HG03575 (cell line): ENCODE results near the gene LENG9.
"Not testable (repeated sequence)": the region's sequence is repeated elsewhere in the genome, so short reads cannot be mapped to it uniquely, and the experiment has no call there.

ENCODE experiments used
- ATAC-seq: cut with Tn5 transposase; IDR thresholded peaks from one replicate; pipeline ENCODE4 v1.9.1; 2021; ENCODE audit not compliant: unreplicated experiment, insufficient number of reproducible peaks, low FRiP score; ENCODE audit errors: extremely low read depth

LENG9 gene

DNA sequence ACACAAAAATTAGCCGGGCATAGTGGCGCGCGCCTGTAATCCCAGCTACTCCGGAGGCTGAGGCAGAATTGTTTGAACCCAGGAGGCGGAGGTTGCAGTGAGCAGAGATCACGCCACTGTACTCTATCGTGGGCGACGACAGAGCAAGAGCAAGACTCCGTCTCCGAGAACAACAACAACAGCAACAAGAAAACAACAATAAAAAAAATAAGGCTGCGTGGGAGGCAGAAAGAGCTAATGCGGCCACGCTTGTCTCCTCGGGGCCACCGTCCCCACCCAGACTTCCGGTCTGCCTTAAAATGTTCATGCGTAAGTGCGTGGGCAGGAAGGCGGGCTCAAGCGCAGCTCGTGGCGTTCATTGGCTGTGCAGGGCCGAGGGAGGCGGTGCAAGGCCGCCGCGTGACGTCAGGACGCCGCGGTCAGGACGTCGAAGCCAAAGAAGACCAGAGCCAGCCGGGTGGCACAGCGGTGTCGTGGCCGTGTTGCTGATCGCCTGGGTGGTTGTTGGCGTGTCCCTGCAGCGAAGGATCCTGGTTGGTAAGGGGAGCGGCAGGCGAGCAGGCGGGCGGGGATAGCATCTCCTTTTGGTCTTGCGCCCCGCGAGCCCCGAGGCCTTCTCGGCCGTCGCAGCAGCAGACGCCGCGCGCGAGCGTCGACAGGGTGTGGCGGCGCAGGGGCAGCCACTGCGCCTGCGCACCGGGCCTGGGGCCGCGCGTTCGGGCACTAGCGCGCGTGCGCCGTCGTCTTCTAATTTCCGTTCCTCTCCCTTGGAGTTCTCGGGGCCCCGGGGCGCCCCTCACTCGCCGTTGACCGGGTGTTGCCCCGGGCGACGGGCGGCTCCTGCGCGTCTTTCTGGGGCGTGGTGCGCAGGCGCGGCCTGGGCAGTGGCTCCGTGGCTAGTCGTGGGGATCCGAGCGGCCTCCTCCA, 14.5 kb downstream of the LENG9 start, which contains the start of gene LENG8:
TSS of gene LENG8 (plus strand) at position 426 of the 927 bp plus-strand sequence. CDS start 2,146 bp downstream, outside the sequence.
- peak; percentile 55 for ATAC-seq

DNA sequence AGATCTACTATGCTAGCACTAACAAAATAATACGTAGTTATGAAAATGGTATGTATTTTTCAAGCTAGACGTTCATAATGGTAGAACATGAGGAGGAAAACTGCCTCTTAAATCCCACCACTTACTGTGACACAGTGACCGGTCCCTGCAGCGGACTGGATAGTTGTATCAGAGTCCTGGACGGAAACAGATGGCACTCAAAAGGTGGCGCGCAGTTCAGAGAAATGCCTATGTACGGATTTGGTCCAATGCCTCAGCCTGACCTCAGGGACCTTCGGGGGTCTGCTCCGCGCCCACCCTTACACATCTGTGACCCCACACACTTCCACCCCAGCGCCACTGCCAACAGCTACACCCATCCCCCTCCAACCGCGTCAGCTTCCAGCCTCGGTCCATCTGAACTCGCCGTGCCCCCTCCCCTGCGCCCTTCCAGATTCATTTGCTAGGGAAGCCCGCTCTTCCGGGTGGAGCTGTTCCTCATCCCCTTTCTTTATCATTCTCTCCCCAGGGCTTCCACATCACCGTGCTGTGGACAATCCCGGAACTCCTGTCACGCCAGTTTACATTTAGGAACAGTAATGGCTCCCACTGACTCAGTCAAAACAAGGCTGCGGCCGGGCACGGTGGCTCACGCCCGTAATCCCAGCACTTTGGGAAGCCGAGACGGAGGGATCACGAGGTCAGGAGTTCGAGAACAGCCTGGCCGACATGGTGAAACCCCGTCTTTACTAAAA, 15.4 kb downstream of the LENG9 start:
- ATAC-seq, result no peak

DNA sequence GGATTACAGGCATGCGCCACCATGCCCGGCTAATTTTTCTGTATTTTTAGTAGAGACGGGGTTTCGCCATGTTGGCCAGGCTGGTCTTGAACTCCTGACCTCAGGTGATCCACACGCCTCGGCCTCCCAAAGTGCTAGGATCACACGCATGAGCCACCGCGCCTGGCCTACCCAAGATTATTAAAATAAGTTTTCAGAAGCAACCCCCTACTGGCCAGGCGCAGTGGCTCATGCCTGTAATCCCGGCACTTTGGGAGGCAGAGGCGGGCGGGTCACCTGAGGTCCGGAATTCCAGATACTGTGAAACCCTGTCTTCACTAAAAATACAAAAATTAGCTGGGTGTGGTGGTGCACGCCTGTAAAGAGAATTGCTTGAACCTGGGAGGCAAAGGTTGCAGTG, 17.2 kb downstream of the LENG9 start:
- ATAC-seq, result not testable (repeated sequence)

DNA sequence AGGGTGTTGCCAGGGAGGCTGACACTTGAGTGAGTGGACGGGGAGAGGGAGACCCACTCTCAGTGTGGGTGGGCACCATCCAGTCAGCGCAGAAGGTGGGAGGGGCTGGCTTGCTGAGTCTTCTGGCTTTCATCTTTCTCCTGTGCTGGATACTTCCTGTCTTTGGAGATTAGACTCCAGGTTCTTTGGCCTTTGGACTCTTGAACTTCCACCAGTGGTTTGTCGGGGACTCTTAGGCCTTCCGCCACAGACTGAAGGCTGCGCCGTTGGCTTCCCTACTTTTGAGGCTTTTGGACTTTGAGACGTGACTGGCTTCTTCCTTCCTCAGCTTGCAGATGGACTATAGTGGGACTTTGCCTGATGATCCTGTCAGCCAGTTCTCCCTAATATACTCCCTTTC, 18.8 kb downstream of the LENG9 start:
- no peak for ATAC-seq

DNA sequence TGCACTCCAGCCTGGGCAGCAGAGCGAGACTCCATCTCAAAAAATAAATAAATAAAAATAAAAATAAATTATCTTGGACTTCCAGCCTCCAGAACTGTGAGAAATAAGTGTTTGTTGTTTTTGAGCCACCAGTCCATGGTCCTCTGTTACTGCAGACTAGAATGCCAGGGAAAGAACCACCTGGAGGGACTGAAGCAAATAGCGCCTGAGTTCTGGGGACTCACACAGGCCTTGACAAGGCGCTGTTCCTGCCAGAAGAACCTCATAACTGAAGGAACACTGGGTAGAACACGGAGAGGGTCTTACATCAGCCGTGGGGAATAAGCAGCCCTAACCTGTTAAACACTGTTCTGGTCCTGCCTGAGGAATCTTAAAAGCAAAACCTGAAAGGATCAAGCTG, 22.9 kb downstream of the LENG9 start:
- ATAC-seq, result no peak

DNA sequence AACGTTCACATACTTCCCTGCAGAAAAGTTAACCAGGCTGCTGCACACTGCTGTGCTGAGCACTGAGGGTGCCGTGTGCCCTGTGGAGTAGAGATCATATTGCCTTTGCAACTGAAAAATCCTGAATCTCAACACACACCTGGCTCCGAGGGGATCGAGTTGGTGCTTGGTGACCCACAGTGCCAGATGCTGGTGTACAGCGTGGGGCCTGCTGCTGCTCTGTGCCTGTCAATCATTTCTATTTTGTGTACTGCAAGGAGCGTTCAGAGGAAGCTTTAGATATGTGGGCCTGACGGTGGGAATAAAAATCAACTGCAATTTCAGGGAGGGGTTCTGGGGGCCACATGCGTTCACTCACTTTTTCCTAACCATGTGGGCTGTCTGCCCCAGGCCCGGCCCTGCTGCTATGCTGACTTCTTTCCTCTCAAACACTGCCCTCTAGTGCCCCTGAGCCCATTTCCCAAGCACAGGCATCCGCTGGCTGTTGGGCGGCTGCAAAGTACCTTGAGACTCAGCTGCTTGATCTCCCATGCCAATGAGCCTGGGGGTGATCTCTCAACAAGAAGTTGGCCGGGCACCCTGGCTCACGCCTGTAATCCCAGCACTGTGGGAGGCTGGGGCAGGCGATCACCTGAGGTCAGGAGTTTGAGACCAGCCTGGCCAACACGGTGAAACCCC, 24.3 kb downstream of the LENG9 start:
- no peak for ATAC-seq

DNA sequence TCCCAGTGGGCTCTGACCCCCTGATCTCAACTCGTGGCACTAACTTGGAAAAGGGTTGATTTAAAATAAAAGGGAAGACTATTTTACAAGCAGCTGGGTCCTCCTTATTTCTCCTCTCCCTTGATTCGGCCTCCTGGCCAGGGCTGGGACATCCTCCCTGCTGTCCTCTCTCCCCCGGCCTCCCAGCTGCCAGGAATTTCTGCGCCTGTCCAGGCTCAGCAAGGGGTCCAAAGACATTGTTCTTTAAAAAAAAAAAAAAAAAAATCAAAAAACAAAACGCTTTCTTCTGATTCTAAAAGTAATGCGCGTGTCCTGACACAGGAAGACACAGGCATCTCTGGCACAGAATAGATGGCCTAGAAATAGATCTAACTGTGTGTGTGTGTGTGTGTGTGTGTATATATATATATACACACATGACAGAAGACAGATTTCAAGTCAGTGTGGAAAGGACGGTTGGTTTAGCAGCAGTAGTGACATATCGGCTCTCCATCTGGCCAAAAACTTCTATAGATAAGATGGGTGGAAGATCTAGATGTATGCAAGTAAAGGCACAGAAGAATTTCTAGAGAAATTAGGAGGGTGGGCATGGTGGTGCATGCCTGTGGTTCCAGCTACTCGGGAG, 26.8 kb downstream of the LENG9 start:
- no peak for ATAC-seq

DNA sequence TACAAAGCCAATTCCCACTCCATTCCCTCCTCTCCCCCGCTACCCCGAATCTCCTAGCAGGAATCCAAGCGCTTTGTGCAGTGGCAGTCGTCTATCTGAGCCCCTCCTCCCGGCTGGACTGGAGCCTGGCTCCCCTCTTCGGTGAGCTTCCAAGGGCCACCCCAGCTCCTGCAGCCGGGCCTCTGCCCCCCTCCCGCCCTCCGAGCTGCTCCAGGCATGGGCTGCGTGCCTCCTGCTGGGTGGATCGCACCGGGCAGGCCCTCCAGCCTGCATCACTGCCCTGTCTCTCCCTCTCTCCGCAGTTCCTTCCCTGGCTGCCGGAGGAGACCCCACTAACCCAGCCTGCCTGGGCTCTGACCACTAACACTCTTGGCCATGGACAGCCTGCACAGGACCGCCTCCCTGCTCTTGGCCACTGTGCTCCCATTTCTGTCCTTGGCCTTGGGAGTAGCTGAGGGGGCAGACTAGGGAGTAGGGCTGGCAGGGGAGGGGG, 27.5 kb downstream of the LENG9 start:
- no peak for ATAC-seq

DNA sequence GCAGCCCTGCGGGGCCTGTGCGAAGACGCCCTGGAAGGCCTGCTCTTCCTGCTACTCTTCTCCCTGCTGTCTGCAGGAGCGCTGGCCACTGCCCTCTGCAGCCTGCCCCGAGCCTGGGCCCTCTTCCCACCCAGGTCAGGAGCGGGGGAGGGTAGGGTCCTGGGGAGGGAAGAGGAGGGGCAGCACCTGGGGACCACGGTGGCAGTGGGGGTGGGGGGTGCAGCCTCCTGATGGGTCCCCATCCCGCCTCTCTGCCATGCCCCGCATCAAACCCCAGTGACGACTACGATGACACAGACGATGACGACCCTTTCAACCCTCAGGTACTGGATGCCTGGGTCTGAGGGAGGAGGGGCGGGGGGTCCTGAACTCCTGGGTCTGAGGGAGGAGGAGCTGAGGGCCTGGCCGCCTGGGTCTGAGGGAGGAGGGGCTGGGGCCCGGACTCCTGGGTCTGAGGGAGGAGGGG, 28.0 kb downstream of the LENG9 start:
- no peak for ATAC-seq

DNA sequence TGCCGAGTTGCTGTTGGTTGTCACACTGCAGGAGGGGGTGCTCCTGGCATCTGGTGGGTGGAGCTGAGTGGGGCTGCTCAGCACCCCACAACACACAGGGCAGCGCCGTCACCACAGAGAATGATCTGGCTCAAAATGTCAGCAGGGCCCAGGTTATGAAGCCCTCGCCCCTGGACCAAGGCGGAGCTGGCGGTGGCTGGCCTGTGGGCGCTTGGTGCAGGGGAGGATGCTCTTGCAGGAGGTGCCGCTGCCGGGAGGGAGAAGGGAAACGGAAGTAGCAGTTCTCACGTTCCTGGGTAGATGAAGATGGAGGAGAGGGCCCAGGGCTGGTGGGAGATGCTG, 28.7 kb downstream of the LENG9 start:
- ATAC-seq, result no peak

DNA sequence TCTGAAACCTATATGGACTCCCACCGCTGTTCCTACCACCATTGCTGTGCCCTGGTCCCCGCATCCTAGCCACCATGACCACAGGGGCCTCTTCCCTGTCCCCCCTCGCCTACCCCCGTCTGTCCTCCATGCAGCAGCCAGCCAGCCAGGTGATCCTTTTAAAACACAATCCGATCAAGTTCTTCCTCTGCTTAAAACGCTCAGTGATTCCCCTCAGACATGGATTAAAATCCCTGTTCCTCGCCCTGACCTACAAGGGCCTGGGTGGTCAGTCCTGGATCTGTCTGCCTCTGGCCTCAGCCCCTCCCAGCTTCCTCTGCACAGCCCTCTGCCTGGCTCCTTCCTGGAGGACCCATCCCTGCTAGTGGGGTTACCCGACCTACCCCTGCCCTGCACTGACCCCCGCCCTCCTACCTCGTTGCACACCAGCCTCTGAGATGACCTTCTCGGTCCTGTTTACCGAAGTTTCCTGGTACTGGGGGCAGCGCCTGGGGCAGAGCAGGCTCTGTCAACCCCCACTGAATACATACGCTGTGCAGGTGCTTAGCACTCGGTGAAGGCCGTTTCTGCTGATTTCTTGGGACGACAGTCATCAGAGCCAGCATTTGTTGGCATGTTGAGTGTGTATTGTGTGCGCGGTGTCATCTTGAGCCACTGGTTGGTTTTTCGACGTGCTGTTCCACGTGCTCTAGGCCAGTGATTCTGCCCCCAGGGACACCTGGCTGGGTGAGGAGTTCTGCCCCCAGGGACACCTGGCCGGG, 29.3 kb downstream of the LENG9 start:
- ATAC-seq, result no peak

DNA sequence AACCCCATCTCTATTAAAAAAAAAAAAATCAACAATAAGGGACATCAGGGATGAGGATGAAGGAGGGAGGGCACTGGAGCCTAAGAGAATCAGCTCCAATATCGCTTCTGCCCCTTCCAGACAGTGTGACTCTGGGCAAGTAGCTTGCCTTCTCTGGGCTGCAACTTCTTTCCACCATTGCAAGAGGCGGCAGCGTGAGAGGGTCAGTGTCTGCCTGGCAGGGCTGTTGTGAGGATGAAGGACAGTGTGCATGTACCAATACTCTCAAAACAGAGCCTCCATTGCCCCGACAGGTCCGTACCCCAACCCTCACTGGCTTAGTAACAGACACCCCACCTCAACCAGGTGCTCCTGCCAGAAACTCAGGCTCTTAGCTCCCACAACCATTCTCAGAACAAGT, 29.9 kb downstream of the LENG9 start:
- ATAC-seq, result no peak

DNA sequence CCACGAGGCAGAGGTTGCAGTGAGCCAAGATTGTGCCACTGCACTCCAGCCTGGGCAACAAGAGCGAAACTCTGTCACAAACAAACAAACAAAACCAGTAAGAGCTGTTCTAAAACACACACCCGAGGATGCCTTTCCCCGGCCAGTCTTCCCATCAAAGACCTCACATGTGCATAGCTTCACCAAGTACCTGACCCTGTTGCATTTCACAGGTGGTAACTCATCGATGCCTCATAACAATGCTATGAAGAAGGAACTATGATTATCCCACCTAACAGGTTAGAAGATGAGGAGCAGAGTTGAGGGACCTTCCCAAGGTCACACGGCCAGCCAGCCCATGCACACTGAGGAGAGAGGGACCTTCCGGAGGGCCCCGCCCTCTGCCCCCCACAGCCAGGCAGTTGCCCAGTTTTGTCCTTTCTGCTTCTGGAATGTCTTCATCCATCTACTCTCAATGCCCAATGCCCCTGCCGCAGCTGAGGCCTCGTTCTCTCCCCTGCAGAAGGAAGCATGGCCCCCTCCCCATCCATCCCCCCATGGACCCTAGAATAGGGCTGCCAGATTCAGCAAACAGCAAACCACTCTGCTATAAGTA, 31.3 kb downstream of the LENG9 start:
- ATAC-seq, result no peak

DNA sequence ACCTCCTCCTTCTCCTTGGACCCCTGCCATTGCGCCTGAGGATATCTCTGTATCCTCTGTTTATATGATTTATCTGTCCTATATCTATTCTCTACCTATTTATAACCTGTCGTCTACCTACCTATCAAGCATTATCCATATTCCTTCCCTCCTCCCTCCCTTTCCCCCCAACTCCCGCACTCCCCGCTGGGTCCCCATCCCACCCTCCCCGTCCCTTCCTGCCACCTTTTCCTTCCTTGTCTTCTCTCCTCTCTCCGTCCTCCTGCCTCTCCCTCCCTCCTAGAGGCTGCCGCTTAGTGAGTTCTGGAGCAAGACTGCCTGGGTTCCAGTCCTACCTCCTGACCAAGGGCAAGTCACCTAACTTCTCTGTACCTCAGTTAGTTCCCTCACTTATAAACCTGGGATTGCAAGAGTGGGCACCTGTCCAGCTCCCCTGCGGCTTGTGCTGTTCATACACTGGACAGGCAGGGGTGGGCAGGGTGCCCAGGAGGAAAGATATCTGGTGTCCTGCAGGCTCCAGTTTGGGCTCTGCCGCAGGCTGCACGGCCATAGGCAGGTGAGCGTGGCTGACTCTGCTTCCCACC, 32.2 kb downstream of the LENG9 start:
- ATAC-seq, result no peak

DNA sequence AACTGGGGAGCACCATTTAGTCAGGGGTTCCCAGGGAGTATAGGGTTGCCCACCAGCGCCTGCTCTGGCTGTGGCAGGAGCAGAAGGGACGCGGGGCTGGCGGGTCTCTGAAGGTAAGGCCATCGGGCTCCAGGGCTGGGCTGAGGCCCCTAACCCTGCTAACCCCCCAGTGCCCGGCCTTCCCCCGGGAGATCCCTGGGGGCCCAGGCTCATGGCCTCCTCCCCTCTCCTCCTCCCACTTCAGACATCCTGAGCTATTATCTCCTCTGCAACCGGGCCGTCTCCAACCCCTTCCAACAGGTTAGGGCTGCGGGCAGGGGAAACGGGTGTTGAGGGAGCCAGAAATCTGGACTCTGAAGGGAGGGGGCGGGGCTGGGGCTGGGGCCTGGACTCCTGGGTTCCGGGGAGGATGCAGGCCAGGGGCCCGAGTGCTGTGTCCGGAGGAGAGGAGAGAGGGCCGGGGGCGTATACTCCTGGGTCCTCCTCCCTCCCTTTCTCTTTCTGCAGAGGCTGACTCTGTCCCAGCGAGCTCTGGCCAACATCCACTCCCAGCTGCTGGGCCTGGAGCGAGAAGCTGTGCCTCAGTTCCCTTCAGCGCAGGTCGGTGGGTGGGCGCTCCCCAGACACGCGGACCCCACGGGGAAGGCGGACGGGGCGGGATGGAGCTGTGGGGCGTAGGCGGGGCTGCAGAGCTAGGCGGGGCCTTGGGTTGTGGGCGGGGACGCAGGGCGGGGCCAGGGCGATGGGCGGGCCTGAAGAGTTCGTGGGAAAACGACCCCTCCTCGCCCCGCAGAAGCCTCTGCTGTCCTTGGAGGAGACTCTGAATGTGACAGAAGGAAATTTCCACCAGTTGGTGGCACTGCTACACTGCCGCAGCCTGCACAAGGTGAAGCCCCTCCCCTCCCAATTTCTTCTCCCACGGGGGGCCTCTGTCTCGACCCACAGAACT, 33.0 kb downstream of the LENG9 start:
- ATAC-seq, result no peak

DNA sequence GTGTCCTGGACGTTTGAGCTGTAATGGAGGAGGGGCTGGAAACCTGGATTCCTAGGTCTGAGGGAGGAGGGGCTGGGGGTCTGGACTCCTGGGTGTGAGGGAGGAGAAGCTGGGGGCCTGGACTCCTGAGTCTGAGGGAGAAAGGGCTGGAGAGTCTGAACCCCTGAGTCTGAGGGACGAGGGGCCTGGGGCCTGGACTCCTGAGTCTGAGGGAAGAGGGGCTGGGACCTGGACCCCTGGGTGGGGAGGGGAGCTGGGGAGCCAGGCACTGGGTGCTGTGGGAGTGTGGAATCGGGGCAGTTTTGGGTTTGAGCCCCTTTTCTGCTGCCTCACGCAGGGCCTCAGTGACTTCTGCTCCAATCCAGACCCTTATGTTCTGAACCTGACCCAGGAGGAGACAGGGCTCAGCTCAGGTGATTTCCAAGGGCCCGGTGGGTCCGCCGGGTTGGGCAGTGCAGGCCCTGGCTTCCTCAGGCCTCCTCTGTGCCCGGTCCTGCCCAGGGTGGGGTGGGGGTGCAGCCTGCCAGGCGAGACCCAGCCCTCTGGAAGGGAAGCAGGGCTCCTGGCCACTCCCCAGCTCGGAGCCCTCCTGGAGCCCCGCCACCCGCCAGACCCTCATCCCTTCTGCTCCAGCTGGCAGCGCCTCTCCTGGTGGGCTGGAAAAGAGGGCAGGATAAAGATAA, 33.9 kb downstream of the LENG9 start:
- no peak for ATAC-seq
